Cardiac muscle cell (in vitro differentiated cells and primary cell): Measurements from ENCODE around the gene ATG10. TPM values are rescaled to one million over a fixed set of nuclear protein-coding genes. Genes with fewer than 3 reads are reported as not detected.

Source experiments
- DNase-seq, 2 donors: peaks; one replicate each; pipeline versions ENCODE4 v3.0.0 to v3.0.0-alpha.2; 2010 to 2017; ENCODE audit warnings: low read depth in 1 of 2, low spot score in 1 of 2
- H3K27ac ChIP-seq: fragments of 200-600 bp; sonication (generic); 2 replicates; pipeline ENCODE4 v1.5.1; 2016
- H3K27me3 ChIP-seq: fragments of 200-600 bp; sonication (generic); 2 replicates; pipeline ENCODE4 v1.6.0; 2016; ENCODE audit warnings: control low read depth
- H3K36me3 ChIP-seq: fragments of 200-600 bp; sonication (generic); 2 replicates; pipeline ENCODE4 v1.5.1; 2016; ENCODE audit warnings: control low read depth
- H3K4me1 ChIP-seq: fragments of 200-600 bp; sonication (generic); 2 replicates; pipeline ENCODE4 v1.8.1; 2017; ENCODE audit warnings: low read depth, mild to moderate bottlenecking, mixed run types
- H3K4me3 ChIP-seq: fragments of 200-600 bp; sonication (generic); 2 replicates; pipeline ENCODE4 v1.5.1; 2016; ENCODE audit warnings: mild to moderate bottlenecking
- H3K9me3 ChIP-seq: fragments of 200-600 bp; sonication (generic); 2 replicates; pipeline ENCODE4 v1.5.1; 2017; ENCODE audit warnings: low read depth, mild to moderate bottlenecking, control low read depth
- CTCF ChIP-seq: IDR thresholded peaks from 2 replicates; pipeline ENCODE4 v1.5.1; 2012; ENCODE audit warnings: low read depth, mild to moderate bottlenecking, low read length
- polyA plus RNA-seq: library from polyadenylated mRNA; unstranded; fragments of >200 nt; fragmentation: Nextera tagmentation; extraction: Ambion mirVana; gene quantifications from 2 replicates; pipeline ENCODE4 v1.2.1, GENCODE V29; 2016
- total RNA-seq: library from RNA; depleted of rRNA; stranded (reverse); fragments of >200 nt; gene quantifications from 2 replicates; pipeline ENCODE4 v1.2.3, GENCODE V29; 2016

Gene ATG10
- total and polyA plus RNA-seq, 2 experiments from 2014 or later, result 9.0 to 28.0 TPM

GRCh38 chr5:82142217-82142841 lies 170.5 kb downstream of the ATG10 start:
- Histone ChIP-seq H3K4me3 (no peak overlapping the region), H3K27ac (no peak overlapping the region), H3K4me1 (no peaks in the 10 kb centered on the region), H3K27me3 (no peaks in the 10 kb centered on the region), H3K36me3 (no peaks in the 10 kb centered on the region), H3K9me3 (no peaks in the 10 kb centered on the region)
- TF ChIP-seq CTCF, result no peak
- DNase-seq, result no peak

GRCh38 chr5:82142928-82143577 lies 171.2 kb downstream of the ATG10 start:
- Histone ChIP-seq H3K9me3 (no peaks in the 10 kb centered on the region), H3K4me3 (no peak overlapping the region), H3K27me3 (no peaks in the 10 kb centered on the region), H3K4me1 (no peaks in the 10 kb centered on the region), H3K27ac (no peak overlapping the region), H3K36me3 (no peaks in the 10 kb centered on the region)
- no peak for DNase-seq
- no peak for TF ChIP-seq CTCF

GRCh38 chr5:82147860-82148573 lies 176.2 kb downstream of the ATG10 start:
- no peak overlapping the region for H3K4me3 ChIP-seq
- TF ChIP-seq CTCF, result no peak
- H3K27me3 ChIP-seq, result no peaks in the 10 kb centered on the region
- H3K9me3 ChIP-seq, result no peaks in the 10 kb centered on the region
- H3K27ac ChIP-seq, result no peak overlapping the region
- no peaks in the 10 kb centered on the region for H3K4me1 ChIP-seq
- H3K36me3 ChIP-seq, result no peaks in the 10 kb centered on the region
- DNase-seq, result peak in 1 of 2 donors; percentile 90

- Histone ChIP-seq H3K4me1 (no peaks in the 10 kb centered on the region), H3K27ac (no peak overlapping the region), H3K9me3 (no peaks in the 10 kb centered on the region), H3K4me3 (no peak overlapping the region), H3K36me3 (no peaks in the 10 kb centered on the region), H3K27me3 (no peaks in the 10 kb centered on the region)
- no peak for TF ChIP-seq CTCF
- no peak for DNase-seq
Measured at GRCh38 chr5:82149434-82149833, 177.6 kb downstream of the ATG10 start.

- no peak for TF ChIP-seq CTCF
- no peak for DNase-seq
- Histone ChIP-seq H3K27me3 (no peaks in the 10 kb centered on the region), H3K36me3 (no peaks in the 10 kb centered on the region), H3K4me3 (no peak overlapping the region), H3K27ac (no peak overlapping the region), H3K9me3 (no peaks in the 10 kb centered on the region), H3K4me1 (no peaks in the 10 kb centered on the region)
Measured at GRCh38 chr5:82150559-82150958, 178.7 kb downstream of the ATG10 start.
